ENCODE measurements around the gene SAMD4A.
A peak's percentile ranks its signal among the peaks of the same experiment; 100 is the strongest.

SAMD4A gene

GRCh38 chr14:54805445-54806322 is 238.8 kb downstream of the SAMD4A start:
- DNase-seq (ENCODE audit: low spot score): peak; percentile 60

DNA sequence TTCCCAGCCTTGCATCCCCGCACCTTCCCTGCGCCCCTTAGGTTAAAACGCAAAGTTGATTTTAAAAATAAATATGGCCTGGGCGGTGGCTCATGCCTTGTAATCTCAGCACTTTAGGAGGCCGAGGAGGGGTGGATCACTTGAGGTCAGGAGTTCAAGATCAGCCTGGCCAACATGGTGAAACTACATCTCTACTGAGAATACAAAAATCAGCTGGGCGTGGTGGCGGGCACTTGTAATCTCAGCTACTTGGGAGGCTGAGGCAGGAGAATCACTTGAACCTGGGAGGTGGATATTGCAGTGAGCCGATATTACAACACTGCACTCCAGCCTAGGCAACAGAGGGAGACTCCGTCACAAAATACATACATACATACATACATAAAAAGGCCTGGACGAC is 239.7 kb downstream of the SAMD4A start:
- no peak for DNase-seq (ENCODE audit: low spot score)

GRCh38 chr14:54807428-54807827 is 240.5 kb downstream of the SAMD4A start:
- DNase-seq (ENCODE audit: low spot score): no peak

GRCh38 chr14:54807881-54808280 is 241.0 kb downstream of the SAMD4A start:
- DNase-seq (ENCODE audit: low spot score): no peak

DNA sequence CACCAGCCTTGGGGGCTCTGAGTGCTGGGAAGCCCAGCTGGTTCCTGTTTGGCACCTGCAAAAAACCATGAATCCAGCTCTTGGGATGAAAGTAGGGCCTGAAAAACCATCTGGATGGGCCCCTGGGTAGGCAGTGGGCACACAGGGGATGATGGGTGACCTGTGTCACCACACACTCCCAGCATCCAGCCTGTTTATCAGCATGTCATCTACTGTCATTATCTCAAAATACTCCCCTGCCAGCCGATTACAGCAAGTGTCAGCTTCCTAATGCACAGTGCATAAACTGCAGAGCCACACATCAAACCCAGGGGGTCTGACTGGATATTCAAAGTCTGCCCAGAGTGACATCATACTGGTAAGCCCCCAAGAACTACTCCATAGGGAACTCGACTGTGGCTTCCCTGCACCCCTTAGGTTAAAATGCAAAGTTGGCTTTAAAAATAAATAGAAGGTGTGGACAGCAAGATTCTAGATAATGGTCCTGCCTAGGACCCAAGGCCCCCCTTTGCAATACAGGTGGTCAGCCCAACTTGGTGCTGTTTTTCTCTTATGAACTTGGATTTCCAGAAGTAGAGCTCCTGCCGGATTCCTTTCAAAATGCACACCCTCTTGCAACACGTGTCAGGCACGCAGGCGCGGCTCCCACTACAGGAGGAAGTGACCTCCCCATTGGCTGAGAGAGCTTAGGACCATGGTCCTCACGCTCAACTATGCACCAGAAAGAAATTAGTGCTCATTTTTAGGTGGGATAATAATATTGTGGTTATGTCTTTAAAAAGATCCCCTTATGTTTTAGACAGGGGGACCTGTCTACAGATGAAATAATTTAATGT is 241.6 kb downstream of the SAMD4A start:
- DNase-seq (ENCODE audit: low spot score): no peak

DNA sequence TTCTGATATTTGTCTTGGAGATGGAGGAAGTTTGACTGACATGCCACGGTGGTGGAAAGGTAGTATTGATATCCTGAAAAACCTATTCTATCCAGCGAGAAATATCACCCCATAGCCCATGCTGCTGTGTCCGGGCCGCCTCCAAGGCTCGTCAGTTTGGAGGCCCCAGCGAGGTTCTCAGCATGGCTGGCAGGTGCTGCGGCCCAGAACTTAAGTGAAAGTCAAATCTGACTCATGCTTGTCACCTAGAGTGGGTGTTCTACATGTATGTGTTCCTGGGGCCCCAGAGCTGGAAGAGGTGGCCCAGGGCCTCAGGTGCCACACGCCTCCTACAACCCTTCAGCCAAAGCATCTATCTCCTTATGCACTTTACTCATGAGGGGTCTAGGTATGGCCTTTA is 242.8 kb downstream of the SAMD4A start:
- no peak for DNase-seq (ENCODE audit: low spot score)

DNA sequence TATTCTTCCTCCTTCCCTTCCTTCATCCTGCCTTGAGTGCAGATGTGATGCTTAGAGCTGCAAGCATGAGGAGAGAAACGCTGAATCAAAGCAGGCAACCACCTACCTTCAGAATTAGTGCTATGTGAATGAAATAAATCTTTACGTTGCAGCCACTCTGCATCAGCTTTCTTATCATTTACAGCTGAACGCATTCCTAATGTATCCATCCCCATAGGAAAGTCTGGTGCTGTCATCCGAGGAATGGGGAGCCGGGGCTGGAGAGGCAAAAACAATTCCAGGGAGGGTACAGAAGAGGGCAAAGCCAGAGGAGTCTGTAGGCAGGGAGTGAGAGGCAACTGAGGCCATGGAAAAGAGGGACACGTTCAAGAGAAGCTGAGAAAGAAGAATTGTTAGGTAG is 245.7 kb downstream of the SAMD4A start:
- no peak for DNase-seq (ENCODE audit: low spot score)

- DNase-seq (ENCODE audit: low spot score): no peak
Measured at GRCh38 chr14:54813081-54813480, 246.2 kb downstream of the SAMD4A start.

GRCh38 chr14:54814076-54814475 is 247.1 kb downstream of the SAMD4A start:
- no peak for DNase-seq (ENCODE audit: low spot score)

DNA sequence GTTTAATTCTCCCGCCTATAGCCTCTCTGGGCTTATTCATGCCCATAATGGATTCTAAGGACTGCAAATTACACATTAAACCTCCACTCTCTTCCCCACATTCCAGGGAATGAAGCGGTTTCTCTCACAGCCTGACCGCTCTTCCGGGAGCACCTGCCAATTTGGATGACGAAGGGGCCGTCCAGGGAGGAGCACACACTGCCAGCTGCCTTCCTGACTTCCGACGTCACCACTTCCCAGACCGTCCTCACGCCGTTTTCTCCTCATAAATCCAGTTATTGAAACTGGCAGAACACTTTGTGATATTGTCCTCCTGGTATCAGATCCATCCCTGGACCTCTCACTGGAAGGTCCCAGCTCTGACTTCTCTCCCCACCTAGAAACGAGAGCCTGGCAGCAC is 248.1 kb downstream of the SAMD4A start:
- no peak for DNase-seq (ENCODE audit: low spot score)

DNA sequence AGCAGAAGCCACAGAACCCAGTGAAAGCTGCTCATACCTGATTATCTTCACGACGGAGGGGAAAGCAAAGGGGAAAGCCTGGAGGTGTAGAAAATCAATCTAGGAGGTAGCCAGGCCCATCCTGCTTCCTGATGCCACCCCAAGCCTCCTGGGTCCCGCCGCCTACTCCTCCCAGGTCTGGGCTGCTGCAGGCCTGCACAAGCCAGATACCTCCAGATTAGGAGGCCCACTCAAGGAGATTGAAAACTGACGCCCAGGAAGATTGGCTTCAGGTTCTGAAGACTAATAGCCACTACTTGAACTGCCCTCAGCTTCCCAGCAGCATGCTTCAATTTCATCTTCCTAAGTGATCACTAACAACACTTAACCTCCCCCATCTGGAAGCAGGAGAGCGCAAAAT is 248.6 kb downstream of the SAMD4A start:
- DNase-seq (ENCODE audit: low spot score): no peak

DNA sequence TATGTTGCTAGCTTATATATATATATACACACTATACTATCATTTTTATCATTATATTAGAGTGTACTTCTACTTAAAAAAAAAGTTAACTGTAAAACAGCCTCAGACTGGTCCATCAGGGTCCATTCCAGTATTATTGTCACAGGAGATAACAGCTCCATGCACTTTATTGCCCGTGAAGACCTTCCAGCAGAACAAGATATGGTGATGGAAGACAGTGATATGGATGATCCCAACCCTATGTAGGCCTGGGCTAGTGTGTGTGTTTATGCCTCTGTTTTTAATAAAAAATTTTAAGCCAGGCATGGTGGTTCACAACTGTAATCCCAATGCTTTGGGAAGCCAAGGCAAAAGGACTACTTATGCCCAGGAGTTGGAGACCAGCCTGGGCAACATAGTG is 249.5 kb downstream of the SAMD4A start:
- no peak for DNase-seq (ENCODE audit: low spot score)

DNA sequence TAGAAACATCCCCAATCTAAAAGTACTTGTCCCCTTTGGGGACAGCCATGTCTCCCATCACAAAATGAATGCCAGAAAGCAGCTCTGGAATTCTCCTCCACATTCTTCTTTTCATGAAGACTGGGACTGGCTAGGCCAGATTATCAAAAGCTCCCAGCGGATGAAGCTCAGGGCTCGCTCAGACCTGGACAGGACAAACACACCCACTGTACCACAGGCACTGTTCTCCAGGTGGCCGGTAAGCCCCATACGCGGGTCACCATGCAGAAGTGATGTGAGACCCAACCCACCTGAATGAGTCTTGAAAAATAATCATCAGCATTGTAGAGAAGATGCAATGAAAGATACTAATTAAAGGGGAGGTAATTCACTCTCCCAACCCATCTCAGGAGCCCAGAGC is 250.6 kb downstream of the SAMD4A start:
- DNase-seq (ENCODE audit: low spot score): no peak

DNA sequence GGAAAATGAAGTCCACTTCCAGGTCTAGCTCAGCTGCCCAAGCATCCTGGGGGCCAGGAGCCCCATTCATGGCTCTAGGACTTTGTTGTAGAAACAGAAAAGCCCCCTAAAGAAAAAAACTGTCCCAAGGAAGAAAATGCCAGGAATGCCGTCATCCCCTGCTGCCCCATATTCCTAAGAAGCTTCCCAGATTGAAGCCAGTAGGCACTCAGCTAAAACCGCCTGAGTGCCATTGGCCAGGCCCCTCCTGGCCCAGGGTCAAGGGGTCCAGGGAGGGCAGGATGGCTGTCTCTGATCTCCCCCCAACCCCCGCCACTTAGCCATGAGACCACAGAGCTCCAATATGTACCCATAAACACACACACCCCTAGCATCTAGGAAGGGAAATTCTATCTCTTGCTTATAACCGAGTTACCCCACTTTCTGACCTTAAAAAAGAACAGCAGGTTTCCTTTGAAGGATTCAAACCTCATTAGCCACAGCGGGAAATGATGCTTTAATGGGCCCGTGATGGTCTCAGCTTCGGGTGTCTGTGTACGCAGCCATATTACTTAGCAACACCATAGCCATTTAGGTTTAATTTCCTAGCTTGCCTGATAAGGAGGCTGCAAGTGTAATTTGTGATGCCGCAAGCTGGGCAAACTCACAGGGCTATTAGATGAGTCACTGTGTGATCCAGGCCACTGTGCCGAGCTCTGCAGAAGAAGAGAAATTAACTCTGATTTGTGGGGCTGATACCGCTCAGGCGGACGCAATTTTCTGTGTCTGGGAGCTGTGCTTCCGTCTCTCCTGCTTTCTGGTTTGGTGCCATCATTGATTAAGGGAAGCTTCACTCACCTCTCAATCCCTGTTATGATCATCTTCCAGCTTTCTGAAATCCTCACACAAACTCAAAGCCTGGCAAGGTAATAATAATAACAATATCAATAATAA is 251.5 kb downstream of the SAMD4A start:
- no peak for DNase-seq (ENCODE audit: low spot score)

GRCh38 chr14:54822685-54823084 is 255.8 kb downstream of the SAMD4A start:
- DNase-seq (ENCODE audit: low spot score): no peak

DNA sequence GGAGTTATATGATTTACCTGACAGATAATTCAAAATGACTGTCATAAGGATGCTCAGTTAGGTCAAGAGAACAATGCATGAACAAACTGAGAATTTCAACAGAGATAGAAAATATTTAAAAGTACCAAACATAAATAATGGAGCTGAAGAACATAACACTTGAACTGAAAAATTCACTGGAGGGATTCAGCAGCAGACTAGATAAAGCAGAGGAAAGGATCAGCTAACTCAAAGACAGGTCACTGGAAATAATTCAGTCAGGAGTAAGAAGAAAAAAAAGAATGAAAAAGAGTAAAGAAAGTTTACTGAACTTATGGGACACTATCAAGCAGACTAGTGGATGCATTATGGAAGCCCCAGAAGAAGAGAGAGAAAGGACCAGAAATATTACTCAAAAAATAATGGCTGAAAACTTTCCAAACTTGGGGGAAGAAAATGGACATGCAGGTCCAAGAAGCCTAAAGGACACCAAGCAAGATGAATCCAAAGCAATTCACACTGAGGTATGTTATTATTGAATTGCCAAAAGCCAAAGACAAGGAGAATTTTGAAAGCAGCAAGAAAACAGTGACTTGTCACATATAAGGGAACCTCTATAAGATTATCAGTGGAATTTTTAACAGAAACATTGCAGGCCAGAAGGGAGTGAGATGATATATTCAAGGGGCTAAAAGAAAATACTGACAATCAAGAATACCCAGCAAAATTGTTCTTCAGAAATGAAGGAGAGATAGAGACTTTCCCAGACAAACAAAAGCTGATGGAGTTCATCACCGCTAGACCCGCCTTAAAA is 257.0 kb downstream of the SAMD4A start:
- DNase-seq (ENCODE audit: low spot score): no peak

- DNase-seq (ENCODE audit: low spot score): no peak
Measured at GRCh38 chr14:54828037-54828436, 261.1 kb downstream of the SAMD4A start.

GRCh38 chr14:54829486-54830224 is 262.7 kb downstream of the SAMD4A start:
- DNase-seq (ENCODE audit: low spot score): no peak

DNA sequence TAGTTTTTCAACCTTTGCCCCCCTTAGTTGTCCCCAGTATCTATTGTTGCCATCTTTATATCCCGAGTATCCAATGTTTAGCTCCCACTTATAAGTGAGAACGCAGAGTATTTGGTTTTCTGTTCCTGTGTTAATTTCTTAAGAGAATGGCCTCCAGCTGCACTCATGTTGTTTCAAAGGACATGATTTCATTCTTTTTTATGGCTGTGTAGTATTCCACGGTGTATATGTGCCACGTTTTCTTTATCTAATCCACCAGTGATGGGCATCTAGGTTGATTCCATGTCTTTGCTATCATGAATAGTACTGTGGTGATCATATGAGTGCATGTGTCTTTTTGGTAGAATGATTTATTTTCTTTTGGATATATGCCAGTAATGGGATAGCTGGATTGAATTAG is 263.7 kb downstream of the SAMD4A start:
- no peak for DNase-seq (ENCODE audit: low spot score)

DNA sequence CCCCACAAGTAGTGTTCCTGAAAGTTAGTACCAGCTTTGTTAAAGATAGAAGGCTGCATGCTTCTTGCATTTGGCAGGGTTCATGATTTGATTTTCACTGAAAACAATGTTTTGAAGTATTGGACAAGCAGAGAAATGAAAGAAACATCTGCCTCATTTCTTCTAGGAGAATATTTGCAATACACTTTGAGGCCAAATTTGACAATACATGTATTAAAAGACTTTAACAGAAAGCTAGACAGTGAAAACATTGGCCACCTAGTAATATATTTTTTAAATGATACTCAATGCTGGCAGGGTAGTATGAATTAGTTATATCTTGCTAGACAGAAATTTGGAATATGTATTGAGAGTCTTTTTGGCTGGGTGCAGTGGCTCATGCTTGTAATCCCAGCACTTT is 267.2 kb downstream of the SAMD4A start:
- DNase-seq (ENCODE audit: low spot score): no peak

GRCh38 chr14:54834727-54835126 is 267.8 kb downstream of the SAMD4A start:
- DNase-seq (ENCODE audit: low spot score): no peak
